Testis (tissue), 3 donors: ENCODE measurements around the gene CCSER1. TPM values are rescaled to one million over a fixed set of nuclear protein-coding genes. Genes with fewer than 3 reads are reported as not detected.

ENCODE experiments used
- DNase-seq: peaks from one replicate; pipeline ENCODE4 v3.0.0-alpha.2; 2019
- H3K27ac ChIP-seq, 2 donors: fragments of 200-600 bp; sonication (generic); one replicate each; pipeline ENCODE4 v1.5.1; 2019
- H3K27me3 ChIP-seq: fragments of 200-600 bp; sonication (generic); one replicate; pipeline ENCODE4 v1.5.1; 2019
- H3K36me3 ChIP-seq: fragments of 200-600 bp; sonication (generic); one replicate; pipeline ENCODE4 v1.5.1; 2017; ENCODE audit warnings: low read depth; ENCODE audit errors: missing control alignments
- H3K4me1 ChIP-seq: fragments of 200-600 bp; sonication (generic); one replicate; pipeline ENCODE4 v1.5.1; 2019
- H3K4me3 ChIP-seq, 2 donors: fragments of 200-600 bp; sonication (generic); one replicate each; pipeline ENCODE4 v1.5.1; 2017 to 2019
- H3K9me3 ChIP-seq: fragments of 200-600 bp; sonication (generic); one replicate; pipeline ENCODE4 v1.5.1; 2017
- CTCF ChIP-seq, 3 experiments: fragments of 450-650 bp in 2 of 3; fragments of 200-600 bp in 1 of 3; sonication (generic) in 1 of 3; IDR thresholded peaks; one replicate each; pipeline ENCODE4 v1.5.1; 2016 to 2019; ENCODE audit warnings: antibody characterized with exemption in 3 of 3, mild to moderate bottlenecking in 2 of 3, moderate library complexity in 1 of 3
- POLR2A ChIP-seq: fragments of 450-650 bp; IDR thresholded peaks from one replicate; pipeline ENCODE4 v1.6.1; 2017; ENCODE audit warnings: antibody characterized with exemption, mild to moderate bottlenecking, moderate library complexity
- WGBS, 2 donors: methylation state at CpG; one replicate each; pipeline ENCODE4 v1.1.5; 2018; 5-methylcytosine and 5-hydroxymethylcytosine counted together
- intact Hi-C: fragments of 100-400 bp; cut with DNase I; formaldehyde crosslinking; loops from one replicate; pipeline ENCODE4 v1.15.1; 2023; ENCODE audit warnings: low total_unique reads
- polyA plus RNA-seq: library from polyadenylated mRNA; stranded (reverse); fragments of 350-450 nt; fragmentation: Illumina TruSeq; extraction: RNeasy Lipid Tissue Mini Kit (QIAGEN cat#74804); gene quantifications from one replicate; pipeline ENCODE4 v1.2.3, GENCODE V29; 2014; ENCODE audit warnings: low read depth, low replicate concordance; ENCODE audit not compliant: insufficient read depth
- total RNA-seq, 2 donors: library from RNA; depleted of rRNA; stranded (reverse); fragments of >200 nt; gene quantifications; one replicate each; pipeline ENCODE4 v1.2.3, GENCODE V29; 2016

CCSER1 gene
- total and polyA plus RNA-seq, 3 donors from 2014 or later: 20.2 to 105 (median 82.8) TPM

- intact Hi-C loops: no loop called here
- DNase-seq: no peak
- Histone ChIP-seq H3K4me1 (no peaks in the 10 kb centered on the region), H3K9me3 (no peaks in the 10 kb centered on the region), H3K36me3 (no peaks in the 10 kb centered on the region), H3K27me3 (no peaks in the 10 kb centered on the region), H3K4me3 (no peak overlapping the region), H3K27ac (no peak overlapping the region)
- 73 to 90% methylated on average over 2 of the region's 2 CpGs for WGBS, 2 donors
- no peak for TF ChIP-seq POLR2A
- TF ChIP-seq CTCF (IDR thresholded peaks at IDR 0.05): no peak
Measured at GRCh38 chr4:90982813-90983212, 855.6 kb downstream of the CCSER1 start.

- TF ChIP-seq POLR2A: no peak
- no peak for TF ChIP-seq CTCF (IDR thresholded peaks at IDR 0.05)
- Histone ChIP-seq H3K36me3 (no peaks in the 10 kb centered on the region), H3K27ac (no peak overlapping the region), H3K9me3 (no peaks in the 10 kb centered on the region), H3K4me3 (no peak overlapping the region), H3K4me1 (no peaks in the 10 kb centered on the region), H3K27me3 (no peaks in the 10 kb centered on the region)
- intact Hi-C loops: no loop called here
- WGBS, 2 donors: 68 to 74% methylated on average over 2 of the region's 2 CpGs
- no peak for DNase-seq
Measured at GRCh38 chr4:90990284-90990683, 863.1 kb downstream of the CCSER1 start.

- TF ChIP-seq POLR2A (no peak), CTCF (IDR thresholded peaks at IDR 0.05) (no peak)
- H3K36me3 ChIP-seq: no peaks in the 10 kb centered on the region
- intact Hi-C loops: no loop called here
- no peaks in the 10 kb centered on the region for H3K4me1 ChIP-seq
- WGBS, 2 donors: 65 to 66% methylated on average over 2 of the region's 2 CpGs
- H3K9me3 ChIP-seq: no peaks in the 10 kb centered on the region
- no peak overlapping the region for H3K4me3 ChIP-seq
- no peaks in the 10 kb centered on the region for H3K27me3 ChIP-seq
- no peak overlapping the region for H3K27ac ChIP-seq
- no peak for DNase-seq
Measured at GRCh38 chr4:90992213-90992612, 865.0 kb downstream of the CCSER1 start.

GRCh38 chr4:90994851-90995574, 867.8 kb downstream of the CCSER1 start:
- H3K4me1 ChIP-seq: no peaks in the 10 kb centered on the region
- H3K36me3 ChIP-seq: no peaks in the 10 kb centered on the region
- no peak overlapping the region for H3K27ac ChIP-seq
- H3K27me3 ChIP-seq: no peaks in the 10 kb centered on the region
- intact Hi-C loops: no loop called here
- no peak overlapping the region for H3K4me3 ChIP-seq
- DNase-seq: no peak
- 68 to 79% methylated on average over 1 of the region's 1 CpG for WGBS, 2 donors
- no peaks in the 10 kb centered on the region for H3K9me3 ChIP-seq
- TF ChIP-seq POLR2A (no peak), CTCF (IDR thresholded peaks at IDR 0.05) (no peak)

- intact Hi-C loops: no loop called here
- H3K4me1 ChIP-seq: no peaks in the 10 kb centered on the region
Measured at GRCh38 chr4:90995996-90996395, 868.8 kb downstream of the CCSER1 start.

More at GRCh38 chr4:90995996-90996395, 868.8 kb downstream of the CCSER1 start:
- Histone ChIP-seq H3K4me3 (no peak overlapping the region), H3K36me3 (no peaks in the 10 kb centered on the region), H3K9me3 (no peaks in the 10 kb centered on the region), H3K27me3 (no peaks in the 10 kb centered on the region), H3K27ac (no peak overlapping the region)
- 86 to 87% methylated on average over 1 of the region's 1 CpG for WGBS, 2 donors
- TF ChIP-seq POLR2A: no peak
- TF ChIP-seq CTCF (IDR thresholded peaks at IDR 0.05): no peak
- no peak for DNase-seq
